ENCODE measurements around the gene C5AR2.

C5AR2 gene

DNA sequence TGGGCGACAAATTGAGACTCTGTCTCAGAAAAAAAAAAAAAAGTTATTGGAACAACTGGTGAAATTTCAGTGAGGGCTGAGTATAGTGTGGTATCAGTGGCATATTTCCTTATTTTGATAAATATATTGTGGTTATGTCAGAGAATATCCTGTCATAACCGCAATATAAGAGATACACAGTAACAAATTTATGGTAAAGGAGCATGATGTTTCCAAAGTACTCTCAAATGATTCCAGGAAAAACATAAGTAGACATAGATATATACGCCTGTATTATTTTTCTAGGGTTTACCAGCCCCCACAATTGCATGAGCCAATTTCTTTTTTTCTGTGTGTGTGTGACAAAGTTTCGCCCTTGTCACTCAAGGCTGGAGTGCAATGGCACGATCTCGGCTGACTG lies 28.0 kb upstream of the C5AR2 start:
- H3K27me3 ChIP-seq = no peaks in the 10 kb centered on the region
- H3K4me3 ChIP-seq (ENCODE audit: low read depth in 1 of 2, low read length in 1 of 2) = no peak overlapping the region
- H3K9me3 ChIP-seq = no peaks in the 10 kb centered on the region
- TF ChIP-seq, protein P1, sequence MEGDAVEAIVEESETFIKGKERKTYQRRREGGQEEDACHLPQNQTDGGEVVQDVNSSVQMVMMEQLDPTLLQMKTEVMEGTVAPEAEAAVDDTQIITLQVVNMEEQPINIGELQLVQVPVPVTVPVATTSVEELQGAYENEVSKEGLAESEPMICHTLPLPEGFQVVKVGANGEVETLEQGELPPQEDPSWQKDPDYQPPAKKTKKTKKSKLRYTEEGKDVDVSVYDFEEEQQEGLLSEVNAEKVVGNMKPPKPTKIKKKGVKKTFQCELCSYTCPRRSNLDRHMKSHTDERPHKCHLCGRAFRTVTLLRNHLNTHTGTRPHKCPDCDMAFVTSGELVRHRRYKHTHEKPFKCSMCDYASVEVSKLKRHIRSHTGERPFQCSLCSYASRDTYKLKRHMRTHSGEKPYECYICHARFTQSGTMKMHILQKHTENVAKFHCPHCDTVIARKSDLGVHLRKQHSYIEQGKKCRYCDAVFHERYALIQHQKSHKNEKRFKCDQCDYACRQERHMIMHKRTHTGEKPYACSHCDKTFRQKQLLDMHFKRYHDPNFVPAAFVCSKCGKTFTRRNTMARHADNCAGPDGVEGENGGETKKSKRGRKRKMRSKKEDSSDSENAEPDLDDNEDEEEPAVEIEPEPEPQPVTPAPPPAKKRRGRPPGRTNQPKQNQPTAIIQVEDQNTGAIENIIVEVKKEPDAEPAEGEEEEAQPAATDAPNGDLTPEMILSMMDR (IDR thresholded peaks at IDR 0.05) = no peak
- no peaks in the 10 kb centered on the region for H3K36me3 ChIP-seq
- peaks cover 69 to 73% of the 10 kb centered on the region in 2 experiments for H3K4me1 ChIP-seq (ENCODE audit: control insufficient read depth in 1 of 2, insufficient read depth in 1 of 2, low read depth in 1 of 2, low read length in 1 of 2)
- H3K27ac ChIP-seq = peak overlapping the region; percentile 11

DNA sequence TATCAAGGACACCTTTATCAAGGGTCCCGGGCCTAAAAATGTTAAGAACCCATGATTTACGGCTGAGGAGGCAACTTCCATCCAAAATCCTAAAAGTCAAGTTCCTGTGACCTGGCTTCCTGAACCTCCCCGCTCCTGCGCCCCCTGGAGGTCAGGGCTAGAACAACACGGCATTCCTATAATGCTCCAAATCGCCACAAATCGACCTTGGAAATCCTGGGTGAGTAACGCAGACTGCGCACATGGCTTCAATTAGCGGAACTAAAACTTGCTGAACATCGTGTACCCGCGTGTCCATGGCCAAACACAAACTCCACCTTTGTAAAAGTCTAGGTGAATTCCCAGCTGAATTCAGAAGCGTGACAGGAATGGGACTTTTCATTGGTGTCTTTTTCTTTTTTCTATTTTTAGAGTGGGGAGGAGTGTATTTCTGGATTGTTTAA lies 26.6 kb upstream of the C5AR2 start:
- peaks cover 68 to 70% of the 10 kb centered on the region in 2 experiments for H3K4me1 ChIP-seq (ENCODE audit: control insufficient read depth in 1 of 2, insufficient read depth in 1 of 2, low read depth in 1 of 2, low read length in 1 of 2)
- no peaks in the 10 kb centered on the region for H3K36me3 ChIP-seq
- TF ChIP-seq, protein P1 (IDR thresholded peaks at IDR 0.05) = peak; percentile 96
- H3K27me3 ChIP-seq = no peaks in the 10 kb centered on the region
- H3K27ac ChIP-seq = peak overlapping the region; percentile 48
- no peak overlapping the region for H3K4me3 ChIP-seq (ENCODE audit: low read depth in 1 of 2, low read length in 1 of 2)
- no peaks in the 10 kb centered on the region for H3K9me3 ChIP-seq

DNA sequence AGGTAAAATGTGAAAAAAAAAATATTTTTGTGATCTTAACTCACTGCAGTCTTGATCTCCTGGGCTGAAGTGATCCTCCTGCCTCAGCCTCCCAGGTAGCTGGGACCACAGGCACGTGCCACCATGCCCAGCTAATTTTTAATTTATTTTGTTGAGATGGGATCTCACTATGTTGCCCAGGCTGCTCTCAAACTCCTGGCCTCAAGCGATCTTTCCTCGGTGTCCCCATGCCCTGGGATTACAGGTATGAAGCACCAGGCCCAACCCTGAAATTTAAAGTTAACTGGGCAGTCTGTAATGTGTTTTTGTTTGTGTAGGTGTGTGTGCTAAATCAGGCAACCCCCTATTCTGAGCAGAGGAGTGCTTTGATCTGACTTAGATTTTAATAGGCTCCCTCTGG lies 25.7 kb upstream of the C5AR2 start:
- TF ChIP-seq, protein P1 (IDR thresholded peaks at IDR 0.05) = no peak
- peaks cover 60 to 67% of the 10 kb centered on the region in 2 experiments for H3K4me1 ChIP-seq (ENCODE audit: control insufficient read depth in 1 of 2, insufficient read depth in 1 of 2, low read depth in 1 of 2, low read length in 1 of 2)
- H3K4me3 ChIP-seq (ENCODE audit: low read depth in 1 of 2, low read length in 1 of 2) = no peak overlapping the region
- H3K27ac ChIP-seq = no peak overlapping the region
- H3K36me3 ChIP-seq = peaks cover 3% of the 10 kb centered on the region
- no peaks in the 10 kb centered on the region for H3K27me3 ChIP-seq
- H3K9me3 ChIP-seq = no peaks in the 10 kb centered on the region

DNA sequence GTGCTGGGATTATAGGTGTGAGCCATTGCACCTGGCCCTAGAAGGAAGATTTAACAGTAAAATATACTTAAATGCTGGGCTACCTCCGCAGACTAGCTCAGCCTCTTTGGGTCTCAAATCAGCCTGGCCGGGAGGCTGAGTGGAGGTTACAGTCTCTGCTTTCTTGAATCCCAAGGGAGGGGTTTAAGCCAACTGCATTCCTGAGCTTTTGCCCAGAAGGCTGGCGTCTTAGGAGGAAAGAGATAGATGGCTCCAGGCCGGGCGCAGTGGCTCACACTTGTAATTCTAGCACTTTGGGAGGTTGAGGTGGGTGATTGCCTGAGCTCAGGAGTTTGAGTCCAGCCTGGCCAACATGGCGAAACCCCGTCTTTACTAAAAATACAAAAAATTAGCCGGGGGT lies 22.9 kb upstream of the C5AR2 start:
- Histone ChIP-seq H3K4me1 (ENCODE audit: control insufficient read depth in 1 of 2, insufficient read depth in 1 of 2, low read depth in 1 of 2, low read length in 1 of 2) (peaks cover 66 to 74% of the 10 kb centered on the region in 2 experiments), H3K36me3 (peaks cover 31% of the 10 kb centered on the region), H3K9me3 (no peaks in the 10 kb centered on the region), H3K27ac (peak overlapping the region; percentile 100), H3K27me3 (no peaks in the 10 kb centered on the region), H3K4me3 (ENCODE audit: low read depth in 1 of 2, low read length in 1 of 2) (peak overlapping the region; percentile 84 to 96)
- TF ChIP-seq, protein P1 (IDR thresholded peaks at IDR 0.05) = no peak

DNA sequence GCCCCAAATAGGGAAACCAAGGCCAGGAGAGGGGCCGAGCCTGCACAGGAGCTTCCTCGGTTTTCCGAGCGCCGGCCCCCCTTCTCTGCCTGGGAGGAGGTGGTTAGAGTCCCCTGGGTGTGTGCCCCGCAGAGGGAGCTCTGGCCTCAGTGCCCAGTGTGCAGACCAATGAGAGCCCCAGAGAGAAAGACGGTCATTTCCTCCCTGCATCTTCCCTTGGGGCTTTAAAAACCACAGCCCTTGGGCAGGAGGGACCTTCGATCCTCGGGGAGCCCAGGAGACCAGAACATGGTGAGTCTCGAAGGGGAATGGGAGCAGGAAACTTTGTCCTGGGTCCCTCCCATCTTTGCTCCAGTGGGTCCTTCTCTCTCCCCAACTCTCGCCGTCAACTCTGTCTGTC lies 22.4 kb upstream of the C5AR2 start, which contains the start of gene C5AR1:
TSS of gene C5AR1 (plus strand) at position 254 of the 400 bp plus-strand sequence. CDS start at position 289, 35 bp downstream.
- Histone ChIP-seq H3K4me1 (ENCODE audit: control insufficient read depth in 1 of 2, insufficient read depth in 1 of 2, low read depth in 1 of 2, low read length in 1 of 2) (peaks cover 72 to 78% of the 10 kb centered on the region in 2 experiments), H3K4me3 (ENCODE audit: low read depth in 1 of 2, low read length in 1 of 2) (peak within 1 kb of the TSS; percentile 84 to 96), H3K27me3 (no peaks in the 10 kb centered on the region), H3K36me3 (peaks cover 37% of the 10 kb centered on the region), H3K27ac (peak within 1 kb of the TSS; percentile 100), H3K9me3 (no peaks in the 10 kb centered on the region)
- TF ChIP-seq, protein P1 (IDR thresholded peaks at IDR 0.05) = peak; percentile 67
